Osteocyte (in vitro differentiated cells): Measurements from ENCODE around the gene NACC2. TPM values are rescaled to one million over a fixed set of nuclear protein-coding genes. Genes with fewer than 3 reads are reported as not detected.
"Not testable (repeated sequence)": the region's sequence is repeated elsewhere in the genome, so short reads cannot be mapped to it uniquely, and the experiment has no call there.

ENCODE experiments used
- DNase-seq: peaks from one replicate; pipeline ENCODE4 v3.0.0; 2021; ENCODE audit warnings: mixed read lengths; ENCODE audit not compliant: unreplicated experiment; ENCODE audit errors: extremely low spot score
- H3K27ac Mint-ChIP-seq: one replicate; pipeline ENCODE4 v1.8.0; 2021; ENCODE audit warnings: mild to moderate bottlenecking, mixed read lengths; ENCODE audit not compliant: unreplicated experiment
- H3K27me3 Mint-ChIP-seq: one replicate; pipeline ENCODE4 v1.8.0; 2021; ENCODE audit warnings: mixed read lengths; ENCODE audit not compliant: unreplicated experiment
- H3K36me3 Mint-ChIP-seq: one replicate; pipeline ENCODE4 v1.8.0; 2021; ENCODE audit warnings: mixed read lengths; ENCODE audit not compliant: unreplicated experiment
- H3K4me1 Mint-ChIP-seq: one replicate; pipeline ENCODE4 v1.8.0; 2021; ENCODE audit warnings: mixed read lengths; ENCODE audit not compliant: unreplicated experiment
- H3K4me3 Mint-ChIP-seq: one replicate; pipeline ENCODE4 v1.8.0; 2021; ENCODE audit warnings: mild to moderate bottlenecking, moderate library complexity, mixed read lengths; ENCODE audit not compliant: unreplicated experiment
- H3K9me3 Mint-ChIP-seq: one replicate; pipeline ENCODE4 v1.8.0; 2021; ENCODE audit warnings: mixed read lengths; ENCODE audit not compliant: unreplicated experiment
- CTCF ChIP-seq: fragments of 200-600 bp; sonication (generic); IDR thresholded peaks from 2 replicates; pipeline ENCODE4 v1.5.0; 2021; ENCODE audit warnings: antibody characterized with exemption, mild to moderate bottlenecking, moderate library complexity
- total RNA-seq: library from RNA; stranded (reverse); gene quantifications from 2 replicates; pipeline ENCODE4 v1.2.1, GENCODE V29; 2021

Gene NACC2
- total RNA-seq, 1 donor from 2014 or later, result 40.1 TPM

- H3K27ac Mint-ChIP-seq, result peak overlapping the region; percentile 89
- H3K4me1 Mint-ChIP-seq, result peaks cover 58% of the 10 kb centered on the region
- peak overlapping the region; percentile 29 for H3K4me3 Mint-ChIP-seq
- no peak for TF ChIP-seq CTCF
- no peaks in the 10 kb centered on the region for H3K36me3 Mint-ChIP-seq
- H3K27me3 Mint-ChIP-seq, result no peaks in the 10 kb centered on the region
- no peak for DNase-seq
- no peaks in the 10 kb centered on the region for H3K9me3 Mint-ChIP-seq
These were observed 9.8 kb upstream of the NACC2 start for GRCh38 chr9:136104916-136105315.

DNA sequence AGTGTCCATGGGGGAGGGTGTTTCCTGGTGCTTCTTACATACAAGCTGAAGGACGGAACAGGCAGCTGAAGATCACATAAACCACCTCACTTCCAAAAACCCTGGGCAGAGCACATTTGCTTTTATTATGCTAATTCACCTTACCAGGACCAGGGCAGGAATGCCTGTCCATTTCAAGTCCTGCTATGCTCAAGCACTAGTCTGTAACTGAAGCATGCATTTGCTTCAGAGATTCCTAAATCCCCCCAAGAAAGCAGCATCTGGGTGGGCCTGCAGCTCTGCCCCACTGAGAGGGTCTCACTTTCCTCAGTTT, 9.4 kb upstream of the NACC2 start:
- DNase-seq, result no peak
- no peaks in the 10 kb centered on the region for H3K27me3 Mint-ChIP-seq
- H3K9me3 Mint-ChIP-seq, result no peaks in the 10 kb centered on the region
- no peak overlapping the region for H3K4me3 Mint-ChIP-seq
- peaks cover 55% of the 10 kb centered on the region for H3K4me1 Mint-ChIP-seq
- H3K36me3 Mint-ChIP-seq, result no peaks in the 10 kb centered on the region
- no peak overlapping the region for H3K27ac Mint-ChIP-seq
- no peak for TF ChIP-seq CTCF

- no peak for DNase-seq
- Mint-ChIP-seq H3K27ac (no peak overlapping the region), H3K4me3 (no peak overlapping the region), H3K9me3 (no peaks in the 10 kb centered on the region), H3K27me3 (no peaks in the 10 kb centered on the region), H3K4me1 (peaks cover 56% of the 10 kb centered on the region), H3K36me3 (no peaks in the 10 kb centered on the region)
- no peak for TF ChIP-seq CTCF
These were observed 8.8 kb upstream of the NACC2 start for GRCh38 chr9:136103651-136104487.

DNA sequence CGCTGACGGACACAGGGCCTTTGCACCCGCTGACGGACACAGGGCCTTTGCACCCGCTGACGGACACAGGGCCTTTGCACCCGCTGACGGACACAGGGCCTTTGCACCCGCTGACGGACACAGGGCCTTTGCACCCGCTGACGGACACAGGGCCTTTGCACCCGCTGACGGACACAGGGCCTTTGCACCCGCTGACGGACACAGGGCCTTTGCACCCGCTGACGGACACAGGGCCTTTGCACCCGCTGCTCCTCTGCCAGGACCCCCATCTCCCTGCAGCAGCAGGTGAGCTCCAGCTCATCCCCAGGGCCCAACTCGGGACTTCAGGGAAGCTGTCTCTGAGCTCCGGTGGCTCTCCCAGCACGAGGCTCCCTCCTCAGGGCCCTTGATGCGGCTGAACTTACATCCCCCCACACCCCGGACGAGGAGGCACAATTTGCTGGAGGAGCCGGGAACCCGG, 6.6 kb upstream of the NACC2 start:
- not testable (repeated sequence) for H3K27ac Mint-ChIP-seq

DNA sequence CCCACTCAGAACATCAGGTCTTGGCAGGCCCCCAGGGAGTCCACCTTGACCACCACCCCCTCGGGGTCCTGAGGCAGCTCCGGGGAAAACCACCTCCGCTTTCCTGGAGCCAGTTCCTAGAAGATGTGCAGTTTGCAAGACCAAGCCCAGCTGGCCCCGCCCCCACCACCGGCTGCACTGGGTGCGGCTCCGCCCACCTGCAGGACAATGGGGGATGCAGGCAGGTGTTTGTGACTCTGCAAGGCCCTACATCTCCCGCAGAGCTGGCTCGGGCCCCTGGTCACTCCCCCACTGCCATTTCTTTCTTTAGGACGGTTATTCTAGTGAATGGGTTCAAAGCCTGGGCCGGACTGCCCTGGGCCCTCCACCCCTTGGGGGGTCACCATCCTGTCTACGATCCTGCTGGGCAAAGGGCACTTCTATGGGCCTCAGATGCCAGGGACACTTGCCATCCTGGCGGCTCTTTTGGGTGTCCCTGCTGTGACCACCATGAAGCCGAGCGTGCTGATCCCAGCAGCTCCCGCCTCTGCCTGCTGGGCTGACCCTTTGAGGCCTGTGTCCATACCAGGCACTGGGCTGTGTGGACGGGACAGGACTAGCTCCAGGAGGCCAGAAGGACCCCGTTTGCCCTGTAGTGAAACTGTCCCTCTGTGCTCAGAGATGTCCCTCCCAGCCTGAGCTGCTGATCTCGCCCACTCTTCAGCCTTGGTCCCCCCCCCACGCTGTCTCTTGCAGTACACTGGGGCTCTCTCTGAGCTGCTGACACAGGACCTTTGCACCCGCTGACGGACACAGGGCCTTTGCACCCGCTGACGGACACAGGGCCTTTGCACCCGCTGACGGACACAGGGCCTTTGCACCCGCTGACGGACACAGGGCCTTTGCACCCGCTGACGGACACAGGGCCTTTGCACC, 5.9 kb upstream of the NACC2 start:
- Mint-ChIP-seq H3K27ac (no peak overlapping the region), H3K27me3 (no peaks in the 10 kb centered on the region), H3K4me1 (peaks cover 43% of the 10 kb centered on the region), H3K36me3 (no peaks in the 10 kb centered on the region), H3K4me3 (no peak overlapping the region), H3K9me3 (no peaks in the 10 kb centered on the region)
- no peak for TF ChIP-seq CTCF
- DNase-seq, result no peak

More for the DNA sequence above, 6.6 kb upstream of the NACC2 start:
- not testable (repeated sequence) for H3K4me3 Mint-ChIP-seq, H3K27me3 Mint-ChIP-seq, DNase-seq, H3K9me3 Mint-ChIP-seq, H3K36me3 Mint-ChIP-seq
- peaks cover 45% of the 10 kb centered on the region for H3K4me1 Mint-ChIP-seq
